Central memory CD8-positive, alpha-beta T cell (primary cell): ENCODE data around the gene SERPINB12.

ENCODE experiments used
- ATAC-seq: fragments of 150-1000 bp; cut with Tn5 transposase; replicated peaks from 2 replicates; pipeline ENCODE4 v1.10.0; 2022; ENCODE audit warnings: mild to moderate bottlenecking, moderate FRiP score, moderate number of reproducible peaks; ENCODE audit not compliant: poor library complexity, severe bottlenecking; ENCODE audit errors: extremely low read depth
- DNase-seq, 2 donors: peaks; one replicate each; pipeline ENCODE4 v3.0.0; 2021; ENCODE audit warnings: low spot score in 2 of 2
- H3K27ac Mint-ChIP-seq: one replicate; pipeline ENCODE4 v1.8.0; 2022; ENCODE audit warnings: low read depth, mild to moderate bottlenecking, moderate library complexity, mixed read lengths
- H3K27me3 Mint-ChIP-seq: one replicate; pipeline ENCODE4 v1.8.0; 2022; ENCODE audit warnings: mixed read lengths
- H3K36me3 Mint-ChIP-seq: one replicate; pipeline ENCODE4 v1.8.0; 2022; ENCODE audit warnings: mild to moderate bottlenecking, moderate library complexity, mixed read lengths; ENCODE audit not compliant: insufficient read depth
- H3K4me1 Mint-ChIP-seq: one replicate; pipeline ENCODE4 v1.8.0; 2022; ENCODE audit warnings: mixed read lengths
- H3K4me3 Mint-ChIP-seq: one replicate; pipeline ENCODE4 v1.8.0; 2022; ENCODE audit warnings: mild to moderate bottlenecking, moderate library complexity, mixed read lengths
- H3K9me3 Mint-ChIP-seq: one replicate; pipeline ENCODE4 v1.8.0; 2022; ENCODE audit warnings: mixed read lengths

Gene SERPINB12

DNA sequence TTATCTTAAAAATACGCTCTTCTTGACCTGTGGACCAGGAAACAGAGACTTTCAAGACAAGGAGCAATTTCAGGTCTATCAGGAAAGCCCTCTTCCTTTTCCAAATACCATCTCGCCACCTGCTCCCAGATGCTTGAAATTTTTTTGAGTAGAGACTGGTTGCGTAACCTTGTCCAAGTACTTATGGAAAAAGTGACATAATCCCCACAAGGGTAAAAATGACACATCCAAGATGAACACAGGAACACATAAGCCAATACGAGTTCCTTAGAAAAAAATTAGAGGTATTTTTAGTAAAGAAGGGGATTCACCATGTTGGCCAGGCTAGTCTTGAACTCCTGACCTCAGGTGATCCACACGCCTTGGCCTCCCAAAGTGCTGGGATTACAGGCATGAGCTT, 46.7 kb downstream of the SERPINB12 start:
- no peak overlapping the region for H3K27ac Mint-ChIP-seq
- H3K36me3 Mint-ChIP-seq, result peaks cover 2% of the 10 kb centered on the region
- no peaks in the 10 kb centered on the region for H3K4me1 Mint-ChIP-seq
- no peaks in the 10 kb centered on the region for H3K9me3 Mint-ChIP-seq
- H3K4me3 Mint-ChIP-seq, result no peak overlapping the region
- ATAC-seq (no peak), DNase-seq (no peak)
- peaks cover 43% of the 10 kb centered on the region for H3K27me3 Mint-ChIP-seq

- H3K27ac Mint-ChIP-seq, result no peak overlapping the region
- ATAC-seq (no peak), DNase-seq (no peak)
- H3K9me3 Mint-ChIP-seq, result no peaks in the 10 kb centered on the region
- peaks cover 30% of the 10 kb centered on the region for H3K27me3 Mint-ChIP-seq
- no peak overlapping the region for H3K4me3 Mint-ChIP-seq
- no peaks in the 10 kb centered on the region for H3K4me1 Mint-ChIP-seq
- peaks cover 2% of the 10 kb centered on the region for H3K36me3 Mint-ChIP-seq
Measured at GRCh38 chr18:63590373-63590772, 48.2 kb downstream of the SERPINB12 start.

GRCh38 chr18:63590966-63591695, 49.0 kb downstream of the SERPINB12 start:
- ATAC-seq, result no peak
- Mint-ChIP-seq H3K36me3 (no peaks in the 10 kb centered on the region), H3K4me3 (no peak overlapping the region), H3K27me3 (peaks cover 22% of the 10 kb centered on the region), H3K27ac (no peak overlapping the region), H3K9me3 (no peaks in the 10 kb centered on the region), H3K4me1 (no peaks in the 10 kb centered on the region)
- DNase-seq, result no peak

- H3K4me1 Mint-ChIP-seq, result no peaks in the 10 kb centered on the region
- H3K9me3 Mint-ChIP-seq, result no peaks in the 10 kb centered on the region
- ATAC-seq (no peak), DNase-seq (no peak)
- peaks cover 19% of the 10 kb centered on the region for H3K27me3 Mint-ChIP-seq
- H3K4me3 Mint-ChIP-seq, result no peak overlapping the region
- H3K36me3 Mint-ChIP-seq, result no peaks in the 10 kb centered on the region
- no peak overlapping the region for H3K27ac Mint-ChIP-seq
Measured at GRCh38 chr18:63591725-63592124, 49.6 kb downstream of the SERPINB12 start.

- H3K27me3 Mint-ChIP-seq, result peaks cover 19% of the 10 kb centered on the region
- no peak overlapping the region for H3K4me3 Mint-ChIP-seq
- H3K36me3 Mint-ChIP-seq, result no peaks in the 10 kb centered on the region
- H3K9me3 Mint-ChIP-seq, result no peaks in the 10 kb centered on the region
- ATAC-seq (no peak), DNase-seq (no peak)
- no peaks in the 10 kb centered on the region for H3K4me1 Mint-ChIP-seq
- no peak overlapping the region for H3K27ac Mint-ChIP-seq
Measured at GRCh38 chr18:63592471-63592870, 50.3 kb downstream of the SERPINB12 start.

DNA sequence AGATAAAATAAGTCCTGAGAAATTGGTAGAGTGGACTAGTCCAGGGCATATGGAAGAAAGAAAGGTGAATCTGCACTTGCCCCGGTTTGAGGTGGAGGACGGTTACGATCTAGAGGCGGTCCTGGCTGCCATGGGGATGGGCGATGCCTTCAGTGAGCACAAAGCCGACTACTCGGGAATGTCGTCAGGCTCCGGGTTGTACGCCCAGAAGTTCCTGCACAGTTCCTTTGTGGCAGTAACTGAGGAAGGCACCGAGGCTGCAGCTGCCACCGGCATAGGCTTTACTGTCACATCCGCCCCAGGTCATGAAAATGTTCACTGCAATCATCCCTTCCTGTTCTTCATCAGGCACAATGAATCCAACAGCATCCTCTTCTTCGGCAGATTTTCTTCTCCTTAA, 54.8 kb downstream of the SERPINB12 start:
- Mint-ChIP-seq H3K9me3 (no peaks in the 10 kb centered on the region), H3K36me3 (no peaks in the 10 kb centered on the region), H3K27me3 (peaks cover 11% of the 10 kb centered on the region), H3K27ac (no peak overlapping the region), H3K4me3 (no peak overlapping the region), H3K4me1 (no peaks in the 10 kb centered on the region)
- ATAC-seq (no peak), DNase-seq (no peak)

DNA sequence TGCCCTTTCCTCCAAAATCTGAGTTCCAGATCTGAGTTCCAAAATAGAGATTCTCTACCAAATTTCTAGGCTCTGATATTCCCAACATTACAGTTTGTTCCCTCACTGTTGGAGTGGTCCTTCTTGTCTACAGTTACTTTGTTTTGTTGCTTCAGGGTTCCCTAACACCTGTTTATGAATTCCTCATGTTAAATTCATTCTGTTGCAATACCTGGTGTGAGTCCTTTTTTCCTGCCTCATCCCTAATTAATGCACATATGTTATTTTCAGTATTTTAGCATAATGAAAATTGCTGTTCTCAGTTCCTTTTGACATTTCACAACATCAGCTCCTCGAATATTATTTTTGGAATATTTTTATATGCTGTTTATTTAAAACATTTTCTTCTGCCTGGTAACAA, 61.2 kb downstream of the SERPINB12 start:
- H3K4me1 Mint-ChIP-seq, result no peaks in the 10 kb centered on the region
- H3K4me3 Mint-ChIP-seq, result no peak overlapping the region
- ATAC-seq (no peak), DNase-seq (no peak)
- H3K27ac Mint-ChIP-seq, result no peak overlapping the region
- H3K27me3 Mint-ChIP-seq, result peaks cover 12% of the 10 kb centered on the region
- H3K36me3 Mint-ChIP-seq, result no peaks in the 10 kb centered on the region
- H3K9me3 Mint-ChIP-seq, result no peaks in the 10 kb centered on the region

DNA sequence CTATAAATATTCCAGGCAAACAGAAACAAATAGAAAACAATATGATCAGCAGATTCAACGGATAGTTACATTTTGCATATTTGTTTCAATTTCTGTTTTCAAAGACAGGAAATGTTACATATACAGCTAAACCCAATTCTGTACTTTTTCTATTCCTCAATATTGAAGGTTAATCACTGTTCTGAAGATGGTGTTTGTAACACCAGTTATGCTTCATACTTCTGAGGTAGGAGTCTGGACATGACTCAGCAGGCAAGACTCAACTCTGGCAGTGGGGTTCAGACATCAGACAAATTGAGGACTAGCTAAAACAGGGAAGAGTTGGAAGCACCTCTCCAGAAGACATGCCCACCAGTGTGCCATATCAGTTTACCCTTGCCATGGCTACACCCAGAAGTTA, 61.6 kb downstream of the SERPINB12 start:
- Mint-ChIP-seq H3K27ac (no peak overlapping the region), H3K4me1 (no peaks in the 10 kb centered on the region), H3K27me3 (peaks cover 12% of the 10 kb centered on the region), H3K36me3 (no peaks in the 10 kb centered on the region), H3K9me3 (no peaks in the 10 kb centered on the region), H3K4me3 (no peak overlapping the region)
- ATAC-seq (no peak), DNase-seq (no peak)

- no peak overlapping the region for H3K27ac Mint-ChIP-seq
- ATAC-seq (no peak), DNase-seq (no peak)
- H3K4me1 Mint-ChIP-seq, result no peaks in the 10 kb centered on the region
- H3K9me3 Mint-ChIP-seq, result no peaks in the 10 kb centered on the region
- no peak overlapping the region for H3K4me3 Mint-ChIP-seq
- peaks cover 14% of the 10 kb centered on the region for H3K27me3 Mint-ChIP-seq
- H3K36me3 Mint-ChIP-seq, result no peaks in the 10 kb centered on the region
Measured at GRCh38 chr18:63604791-63605567, 62.8 kb downstream of the SERPINB12 start.

DNA sequence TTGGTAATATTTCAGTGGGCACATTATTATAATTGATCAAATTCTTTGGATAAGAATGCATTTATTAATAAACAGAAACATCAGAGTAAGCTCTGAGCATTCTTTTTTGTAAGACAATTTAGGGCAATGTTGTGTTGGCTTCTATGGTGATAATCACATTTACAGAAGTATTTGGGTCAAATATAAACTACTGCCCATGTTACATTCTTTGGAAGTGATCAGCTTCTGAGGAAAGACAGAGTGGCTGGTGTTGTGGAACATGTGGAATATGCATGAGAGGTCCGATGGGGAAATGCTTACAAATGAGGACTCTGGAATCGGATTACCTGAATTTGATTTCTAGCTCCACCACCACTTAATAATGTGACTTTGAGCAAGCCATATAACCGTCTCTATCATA, 64.4 kb downstream of the SERPINB12 start:
- ATAC-seq (no peak), DNase-seq (no peak)
- H3K9me3 Mint-ChIP-seq, result no peaks in the 10 kb centered on the region
- H3K4me1 Mint-ChIP-seq, result no peaks in the 10 kb centered on the region
- no peaks in the 10 kb centered on the region for H3K36me3 Mint-ChIP-seq
- H3K27me3 Mint-ChIP-seq, result peaks cover 30% of the 10 kb centered on the region
- no peak overlapping the region for H3K27ac Mint-ChIP-seq
- H3K4me3 Mint-ChIP-seq, result no peak overlapping the region

DNA sequence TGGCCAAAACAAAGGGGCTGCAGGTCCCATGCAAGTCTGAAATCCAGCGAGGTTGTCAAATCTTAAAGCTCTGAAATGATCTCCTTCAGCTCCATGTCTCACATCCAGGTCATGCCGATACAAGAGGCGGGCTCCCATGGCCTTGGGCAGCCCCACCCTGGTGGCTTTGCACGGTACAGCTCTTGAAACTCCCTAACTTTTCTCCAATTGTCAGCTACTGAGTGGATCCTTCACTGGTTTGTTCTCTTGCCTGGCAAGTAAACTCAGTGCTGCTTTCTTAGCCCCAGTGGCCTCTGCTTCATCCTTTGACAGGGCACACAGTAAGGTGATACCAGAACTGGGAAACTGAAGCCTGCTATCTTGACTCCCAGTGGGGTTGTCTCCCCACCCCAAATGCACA, 71.3 kb downstream of the SERPINB12 start:
- Mint-ChIP-seq H3K9me3 (no peaks in the 10 kb centered on the region), H3K27ac (no peak overlapping the region), H3K36me3 (peaks cover 1% of the 10 kb centered on the region), H3K4me3 (no peak overlapping the region), H3K27me3 (peaks cover 36% of the 10 kb centered on the region), H3K4me1 (no peaks in the 10 kb centered on the region)
- DNase-seq (no peak), ATAC-seq (no peak)

DNA sequence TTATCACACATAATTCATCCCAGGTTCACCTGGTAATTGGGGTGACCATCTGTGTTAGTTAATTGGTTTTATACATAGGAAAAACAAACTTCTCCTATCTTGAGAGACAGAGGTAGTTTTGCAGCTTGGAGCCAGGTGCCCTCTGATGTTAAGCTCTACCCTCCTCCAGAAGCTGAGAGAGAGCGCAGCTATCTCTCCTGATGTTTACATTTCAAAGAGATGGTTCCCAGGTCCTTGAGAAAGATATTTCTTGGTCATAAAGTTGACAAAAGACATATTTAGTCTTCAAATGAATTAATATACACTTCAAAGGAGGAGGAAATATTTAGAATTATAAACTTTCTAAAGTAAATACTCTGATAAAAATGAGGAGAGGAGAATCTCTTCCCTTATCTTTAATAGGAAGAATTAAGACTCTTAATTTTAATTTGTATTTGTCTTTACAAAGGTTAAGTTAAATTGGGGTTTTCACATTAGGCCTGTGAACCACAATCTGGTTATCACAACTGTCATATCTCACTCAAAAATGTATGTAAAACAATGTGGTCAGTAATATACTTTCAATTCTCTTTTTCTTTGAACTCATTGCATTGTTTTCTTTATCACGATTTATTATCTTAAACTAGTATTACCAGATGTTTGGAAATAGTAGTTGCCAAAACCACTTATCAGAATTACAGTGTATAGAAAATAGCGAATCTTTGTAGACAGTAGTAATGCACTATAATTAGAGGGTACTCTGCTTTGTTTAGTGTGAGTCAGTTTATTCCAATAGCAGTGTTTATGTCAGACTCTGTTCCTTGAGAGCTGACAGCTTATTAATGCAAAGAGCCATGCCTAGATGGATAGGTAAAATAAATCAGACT, 75.1 kb downstream of the SERPINB12 start:
- peaks cover 1% of the 10 kb centered on the region for H3K36me3 Mint-ChIP-seq
- H3K27ac Mint-ChIP-seq, result no peak overlapping the region
- no peaks in the 10 kb centered on the region for H3K4me1 Mint-ChIP-seq
- DNase-seq (no peak), ATAC-seq (no peak)
- H3K27me3 Mint-ChIP-seq, result peaks cover 18% of the 10 kb centered on the region
- H3K9me3 Mint-ChIP-seq, result no peaks in the 10 kb centered on the region
- no peak overlapping the region for H3K4me3 Mint-ChIP-seq
